HG02571 (cell line): ENCODE data around the gene TNFRSF12A.

ENCODE experiments used
- ATAC-seq: cut with Tn5 transposase; IDR thresholded peaks from one replicate; pipeline ENCODE4 v1.9.1; 2021; ENCODE audit warnings: mild to moderate bottlenecking, moderate library complexity; ENCODE audit not compliant: unreplicated experiment

TNFRSF12A gene

GRCh38 chr16:3025032-3026002, 5.1 kb downstream of the TNFRSF12A start:
- ATAC-seq: no peak

DNA sequence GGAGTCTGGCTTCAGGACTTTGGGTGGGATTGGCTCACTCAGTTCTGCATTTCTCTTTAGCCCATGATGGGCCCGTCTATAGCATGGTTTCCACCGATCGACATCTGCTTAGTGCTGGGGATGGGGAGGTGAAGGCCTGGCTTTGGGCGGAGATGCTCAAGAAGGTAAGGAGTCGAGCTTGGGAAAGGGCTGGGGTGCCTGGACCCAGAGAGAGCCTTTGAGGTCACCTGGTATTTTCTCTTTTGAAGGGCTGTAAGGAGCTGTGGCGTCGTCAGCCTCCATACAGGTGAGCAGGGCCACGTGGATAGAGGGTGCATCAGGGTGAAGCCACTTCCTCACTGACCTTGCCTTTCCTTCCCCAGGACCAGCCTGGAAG, 5.8 kb downstream of the TNFRSF12A start:
- no peak for ATAC-seq

DNA sequence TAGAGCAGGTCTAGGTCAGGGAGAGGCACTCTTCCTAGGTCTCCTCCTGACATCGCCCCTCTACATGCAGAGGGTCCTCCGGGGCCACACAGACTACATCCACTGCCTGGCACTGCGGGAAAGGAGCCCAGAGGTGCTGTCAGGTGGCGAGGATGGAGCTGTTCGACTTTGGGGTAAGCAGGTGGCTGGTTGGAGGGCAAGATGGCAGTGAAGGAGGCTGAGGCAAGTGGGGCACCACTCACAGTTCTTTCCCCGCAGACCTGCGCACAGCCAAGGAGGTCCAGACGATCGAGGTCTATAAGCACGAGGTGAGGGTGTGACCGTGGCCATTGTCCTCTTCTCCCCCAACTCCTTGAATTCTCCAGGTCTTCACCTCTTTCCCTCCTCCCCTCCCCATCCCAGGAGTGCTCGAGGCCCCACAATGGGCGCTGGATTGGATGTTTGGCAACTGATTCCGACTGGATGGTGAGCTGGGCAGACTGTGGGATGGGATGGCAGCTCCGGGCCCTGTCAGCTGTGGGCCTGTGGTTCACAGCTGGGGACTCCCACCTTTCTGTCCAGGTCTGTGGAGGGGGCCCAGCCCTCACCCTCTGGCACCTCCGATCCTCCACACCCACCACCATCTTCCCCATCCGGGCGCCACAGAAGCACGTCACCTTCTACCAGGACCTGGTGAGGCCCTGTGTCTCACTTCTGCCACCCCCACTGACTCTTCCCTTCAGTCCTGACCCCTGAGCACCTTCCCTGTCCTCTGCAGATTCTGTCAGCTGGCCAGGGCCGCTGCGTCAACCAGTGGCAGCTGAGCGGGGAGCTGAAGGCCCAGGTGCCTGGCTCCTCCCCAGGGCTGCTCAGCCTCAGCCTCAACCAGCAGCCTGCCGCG, 6.7 kb downstream of the TNFRSF12A start:
- ATAC-seq: no peak

DNA sequence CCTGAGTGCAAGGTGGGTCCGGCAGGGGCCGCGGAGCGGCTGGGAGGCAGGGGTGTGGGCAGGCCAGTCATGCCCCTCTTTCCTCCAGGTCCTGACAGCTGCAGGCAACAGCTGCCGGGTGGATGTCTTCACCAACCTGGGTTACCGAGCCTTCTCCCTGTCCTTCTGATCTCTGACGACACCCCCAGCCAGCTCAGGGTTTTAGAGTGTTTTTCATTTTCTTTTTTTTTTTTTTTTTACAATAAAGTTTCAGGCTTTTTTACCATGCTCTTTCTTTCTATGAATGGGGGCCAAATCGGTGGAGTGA, 7.3 kb downstream of the TNFRSF12A start:
- no peak for ATAC-seq

GRCh38 chr16:3027983-3028715, 8.0 kb downstream of the TNFRSF12A start:
- ATAC-seq: no peak

- no peak for ATAC-seq
These were observed 8.7 kb downstream of the TNFRSF12A start for GRCh38 chr16:3028716-3029319.

- ATAC-seq: no peak
These were observed 9.5 kb downstream of the TNFRSF12A start for GRCh38 chr16:3029491-3030221.

GRCh38 chr16:3030222-3031212, 10.3 kb downstream of the TNFRSF12A start:
- ATAC-seq: no peak

- ATAC-seq: no peak
These were observed 12.5 kb downstream of the TNFRSF12A start for GRCh38 chr16:3032624-3033023.

DNA sequence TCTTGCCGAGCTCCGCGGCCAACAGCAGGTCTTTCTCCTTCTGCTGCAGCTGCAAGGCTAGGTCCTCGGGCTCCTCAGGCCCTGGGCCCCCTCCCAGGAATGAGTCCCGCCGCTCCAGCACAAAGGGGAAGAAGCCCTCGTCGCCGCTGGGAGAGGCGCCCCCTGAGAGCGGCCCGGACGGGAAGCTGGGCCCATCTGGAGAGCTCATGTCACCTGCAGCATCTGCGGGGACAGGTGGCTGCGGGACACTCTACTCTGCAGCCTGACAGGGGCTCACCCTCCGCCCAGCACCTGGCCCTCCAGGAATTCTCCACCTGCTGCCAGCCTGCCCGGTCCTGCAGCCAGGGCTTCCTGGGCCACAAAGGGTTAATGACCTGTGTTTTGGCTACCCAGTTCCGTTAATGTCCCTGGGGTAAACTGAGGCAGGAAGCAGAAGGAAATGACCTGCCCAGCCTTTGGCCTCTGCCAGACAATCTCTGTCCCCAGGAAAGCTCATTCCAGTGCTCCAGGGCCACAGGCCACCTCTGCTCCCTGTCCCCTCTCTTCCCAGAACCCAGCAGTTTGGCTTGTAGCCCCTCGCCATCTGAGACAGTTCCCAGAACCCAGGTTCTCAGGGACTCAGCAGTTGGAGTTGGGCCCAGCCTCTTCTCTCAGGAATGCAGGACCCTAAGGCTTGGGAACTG, 15.3 kb downstream of the TNFRSF12A start:
- no peak for ATAC-seq

- ATAC-seq: no peak
These were observed 16.0 kb downstream of the TNFRSF12A start for GRCh38 chr16:3035972-3036725.

DNA sequence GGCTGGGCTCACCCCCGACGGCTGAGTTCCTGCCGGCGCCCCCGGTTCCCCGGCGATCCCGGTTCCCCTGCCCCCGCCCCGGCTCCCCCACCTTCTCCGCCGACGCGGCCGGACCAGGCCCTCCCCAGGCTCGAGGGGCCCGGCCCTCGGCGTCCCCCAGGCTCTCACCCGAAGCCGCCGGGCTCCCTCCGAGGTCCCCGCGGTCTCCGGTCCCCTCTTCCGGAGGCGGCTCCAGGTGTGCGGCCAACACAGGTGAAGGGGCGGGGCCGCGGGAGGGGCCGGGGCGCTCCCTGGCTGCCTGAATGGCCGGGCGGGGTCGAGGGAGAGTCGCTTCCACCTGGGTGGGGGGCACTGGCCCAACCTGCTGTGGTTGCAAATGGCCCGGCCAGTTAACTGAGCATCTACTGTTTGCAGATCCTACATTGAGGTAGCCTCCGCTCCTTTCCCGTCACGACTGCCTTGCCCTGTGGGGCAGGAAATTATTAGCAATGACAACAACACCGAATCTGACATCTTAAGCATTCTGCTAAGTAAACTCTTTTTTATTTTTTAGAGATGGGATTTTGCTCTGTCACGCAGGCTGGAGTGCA, 16.7 kb downstream of the TNFRSF12A start, which contains the start of gene BICDL2:
Gene BICDL2, minus strand, starts transcription at position 219 of the 590 bp plus-strand sequence. CDS start 1,448 bp downstream, outside the sequence.
- no peak for ATAC-seq

DNA sequence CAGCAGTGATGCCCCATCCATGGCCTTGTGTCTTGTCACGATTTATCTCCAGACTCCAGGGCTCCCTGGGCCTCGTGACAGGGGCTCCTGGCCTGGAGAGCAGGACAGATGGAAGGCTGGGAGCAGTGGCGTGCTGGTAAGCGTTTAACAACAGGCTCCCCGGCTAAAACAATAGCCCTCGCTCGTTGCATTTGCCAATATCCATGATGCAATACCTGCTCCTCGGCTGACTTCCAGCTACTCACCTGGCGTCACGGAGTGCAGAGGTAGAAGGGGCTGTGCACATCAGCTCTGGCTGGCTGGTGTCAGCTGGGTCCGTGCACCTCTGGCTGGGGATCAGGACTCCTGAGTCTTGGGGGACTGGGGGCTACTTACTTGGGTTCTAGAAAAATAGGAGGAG, 18.1 kb downstream of the TNFRSF12A start:
- ATAC-seq: no peak

- no peak for ATAC-seq
These were observed 18.7 kb downstream of the TNFRSF12A start for GRCh38 chr16:3038896-3039295.

DNA sequence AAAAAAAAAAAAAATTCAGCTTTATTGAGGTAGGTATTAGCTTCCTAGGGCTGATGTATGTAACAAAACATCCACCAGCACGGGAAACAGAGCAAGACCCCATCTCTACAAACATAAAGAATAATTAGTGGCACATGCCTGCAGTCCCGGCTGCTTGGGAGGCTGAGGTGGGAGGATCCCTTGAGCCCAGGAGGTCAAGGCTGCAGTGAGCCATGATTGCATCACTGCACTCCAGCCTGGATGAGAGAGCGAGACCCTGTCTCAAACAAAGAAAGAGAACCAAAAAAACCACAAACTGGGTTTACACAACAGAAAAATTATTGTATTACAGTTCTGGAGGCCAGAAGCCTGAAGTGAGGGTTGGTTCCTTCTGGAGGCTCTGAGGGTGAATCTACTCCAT, 22.2 kb downstream of the TNFRSF12A start:
- ATAC-seq: no peak

GRCh38 chr16:3044708-3045107, 24.5 kb downstream of the TNFRSF12A start:
- no peak for ATAC-seq
